Endothelial cell (in vitro differentiated cells): ENCODE data around the gene CCL17. TPM values are rescaled to one million over a fixed set of nuclear protein-coding genes. Genes with fewer than 3 reads are reported as not detected.
A peak's percentile ranks its signal among the peaks of the same experiment; 100 is the strongest.

Source experiments
- DNase-seq: peaks from one replicate; pipeline ENCODE4 v3.0.0; 2021; ENCODE audit warnings: low spot score
- H3K27ac Mint-ChIP-seq: one replicate; pipeline ENCODE4 v1.8.0; 2021; ENCODE audit warnings: mixed read lengths, inconsistent platforms; ENCODE audit not compliant: unreplicated experiment
- H3K27me3 Mint-ChIP-seq: one replicate; pipeline ENCODE4 v1.8.0; 2021; ENCODE audit warnings: mild to moderate bottlenecking, moderate library complexity, mixed read lengths, inconsistent platforms; ENCODE audit not compliant: unreplicated experiment
- H3K36me3 Mint-ChIP-seq: one replicate; pipeline ENCODE4 v1.8.0; 2021; ENCODE audit warnings: mild to moderate bottlenecking, low read depth, mixed read lengths, inconsistent platforms; ENCODE audit not compliant: unreplicated experiment
- H3K4me1 Mint-ChIP-seq: one replicate; pipeline ENCODE4 v1.8.0; 2021; ENCODE audit warnings: mild to moderate bottlenecking, mixed read lengths, inconsistent platforms; ENCODE audit not compliant: unreplicated experiment
- H3K4me3 Mint-ChIP-seq: one replicate; pipeline ENCODE4 v1.8.0; 2021; ENCODE audit warnings: mild to moderate bottlenecking, mixed read lengths, inconsistent platforms; ENCODE audit not compliant: unreplicated experiment
- H3K9me3 Mint-ChIP-seq: one replicate; pipeline ENCODE4 v1.8.0; 2021; ENCODE audit warnings: mixed read lengths, inconsistent platforms; ENCODE audit not compliant: unreplicated experiment
- CTCF ChIP-seq: fragments of 200-600 bp; sonication (generic); IDR thresholded peaks from one replicate; pipeline ENCODE4 v1.5.0; 2021; ENCODE audit warnings: antibody characterized with exemption; ENCODE audit not compliant: unreplicated experiment
- long read RNA-seq: library from polyadenylated mRNA; unstranded; transcript quantifications from one replicate; pipeline ENCODE4 v2.0.0, GENCODE V29; 2020; ENCODE audit not compliant: unreplicated experiment
- total RNA-seq: library from RNA; stranded (reverse); fragmentation: NEBNext Ultra II Directional; extraction: Animal tissue kit (Norgen Biotek cat#: 25700); gene quantifications from one replicate; pipeline ENCODE4 v1.2.1, GENCODE V29; 2021; ENCODE audit not compliant: unreplicated experiment

The CCL17 gene
- not detected for total RNA-seq
- long read RNA-seq, result 0 reads

DNA sequence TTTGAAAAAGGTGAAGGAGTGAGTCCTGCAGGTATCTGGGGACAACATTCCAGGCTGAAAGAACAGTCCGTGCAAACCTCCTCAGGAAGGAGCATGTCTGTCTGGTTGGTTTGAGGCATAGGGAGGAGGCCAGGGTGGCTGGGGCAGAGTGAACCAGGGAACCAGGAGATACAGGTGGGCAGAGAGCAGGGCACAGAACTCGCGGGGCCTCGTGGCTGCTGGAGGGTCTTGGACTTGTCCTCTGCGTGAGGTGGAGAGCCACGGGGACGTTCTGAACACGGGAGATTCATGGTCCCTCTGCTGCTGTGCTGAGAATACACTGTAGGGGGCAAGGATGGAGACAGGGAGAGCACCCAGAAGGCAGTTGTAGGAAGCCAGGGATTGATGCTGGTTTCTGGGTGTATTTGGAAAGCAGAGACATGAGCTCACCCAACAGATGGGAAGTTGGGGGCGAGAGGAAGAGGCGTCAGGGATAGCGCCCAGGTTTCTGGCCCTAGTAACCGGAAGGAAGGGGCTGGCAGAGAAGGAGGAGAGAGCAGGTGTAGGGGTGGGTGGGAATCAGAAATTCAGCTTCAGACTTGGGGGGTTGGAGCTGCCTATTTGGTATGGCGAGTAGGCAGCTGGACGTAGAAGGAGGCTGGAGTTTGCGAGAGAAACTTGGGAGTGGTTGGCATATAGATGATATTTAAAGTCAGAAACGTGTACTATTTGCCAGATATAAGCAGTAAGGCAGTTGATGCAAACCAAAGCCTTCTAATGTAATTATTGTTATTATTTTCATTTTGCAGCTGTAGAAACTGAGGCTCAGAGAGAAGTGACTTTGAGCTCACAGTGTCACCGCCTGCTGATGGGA, at the start of gene CCL17:
Gene CCL17, plus strand, starts transcription at position 803 of the 853 bp plus-strand sequence. CDS start 9,166 bp downstream, outside the sequence.
- H3K27ac Mint-ChIP-seq, result no peak within 1 kb of the TSS
- DNase-seq, result no peak
- no peaks in the 10 kb centered on the region for H3K36me3 Mint-ChIP-seq
- H3K9me3 Mint-ChIP-seq, result no peaks in the 10 kb centered on the region
- H3K4me1 Mint-ChIP-seq, result peaks cover 8% of the 10 kb centered on the region
- no peak within 1 kb of the TSS for H3K4me3 Mint-ChIP-seq
- TF ChIP-seq CTCF, result no peak
- peaks cover 8% of the 10 kb centered on the region for H3K27me3 Mint-ChIP-seq

DNA sequence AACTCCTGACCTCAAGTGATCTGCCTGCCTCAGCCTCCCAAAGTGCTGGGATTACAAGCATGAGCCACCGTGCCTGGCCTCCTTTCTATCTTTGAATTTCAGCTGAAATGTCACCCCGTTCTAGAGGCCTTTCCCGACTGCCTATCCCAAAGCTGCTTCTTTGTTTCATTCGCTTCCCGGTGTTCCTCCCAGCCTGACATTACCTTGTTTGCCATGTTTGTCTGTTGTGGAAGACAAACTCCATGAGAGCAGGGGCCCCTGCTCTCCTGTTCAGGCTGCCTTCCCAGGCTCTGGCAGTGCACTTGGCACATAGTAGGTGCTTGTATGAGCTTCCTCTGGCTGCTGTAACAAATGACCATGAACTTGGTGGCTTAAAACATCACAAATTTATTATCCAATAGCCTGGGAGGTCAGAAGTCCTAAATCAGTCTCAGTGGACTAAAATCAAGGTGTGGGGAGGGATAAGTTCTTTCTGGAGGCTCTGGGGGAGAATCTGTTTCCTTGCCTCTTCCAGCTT, 48.6 kb upstream of the CCL17 start:
- no peaks in the 10 kb centered on the region for H3K9me3 Mint-ChIP-seq
- H3K4me3 Mint-ChIP-seq, result no peak overlapping the region
- TF ChIP-seq CTCF, result no peak
- H3K4me1 Mint-ChIP-seq, result no peaks in the 10 kb centered on the region
- H3K27ac Mint-ChIP-seq, result no peak overlapping the region
- H3K27me3 Mint-ChIP-seq, result peaks cover 2% of the 10 kb centered on the region
- H3K36me3 Mint-ChIP-seq, result no peaks in the 10 kb centered on the region
- no peak for DNase-seq

DNA sequence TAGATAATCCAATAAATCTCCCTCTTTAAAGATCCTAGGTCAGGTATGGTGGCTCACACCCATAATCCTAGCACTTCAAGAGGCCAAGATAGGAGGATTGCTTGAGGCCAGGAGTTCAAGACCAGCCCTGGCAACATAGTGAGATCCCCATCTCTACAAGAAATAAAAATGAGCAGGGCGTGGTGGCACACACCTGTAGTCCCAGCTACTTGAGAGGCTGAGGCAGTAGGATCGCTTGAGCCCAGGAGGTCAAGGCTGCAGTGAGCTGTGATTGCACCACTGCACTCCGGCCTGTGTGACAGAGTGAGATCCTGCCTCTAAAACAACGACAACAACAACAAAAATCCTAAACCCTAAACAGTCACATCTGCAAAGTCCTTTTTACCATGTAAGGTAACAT, 48.0 kb upstream of the CCL17 start:
- peaks cover 2% of the 10 kb centered on the region for H3K27me3 Mint-ChIP-seq
- no peak for DNase-seq
- no peak overlapping the region for H3K27ac Mint-ChIP-seq
- no peak for TF ChIP-seq CTCF
- no peaks in the 10 kb centered on the region for H3K9me3 Mint-ChIP-seq
- H3K4me3 Mint-ChIP-seq, result no peak overlapping the region
- H3K4me1 Mint-ChIP-seq, result no peaks in the 10 kb centered on the region
- H3K36me3 Mint-ChIP-seq, result no peaks in the 10 kb centered on the region

DNA sequence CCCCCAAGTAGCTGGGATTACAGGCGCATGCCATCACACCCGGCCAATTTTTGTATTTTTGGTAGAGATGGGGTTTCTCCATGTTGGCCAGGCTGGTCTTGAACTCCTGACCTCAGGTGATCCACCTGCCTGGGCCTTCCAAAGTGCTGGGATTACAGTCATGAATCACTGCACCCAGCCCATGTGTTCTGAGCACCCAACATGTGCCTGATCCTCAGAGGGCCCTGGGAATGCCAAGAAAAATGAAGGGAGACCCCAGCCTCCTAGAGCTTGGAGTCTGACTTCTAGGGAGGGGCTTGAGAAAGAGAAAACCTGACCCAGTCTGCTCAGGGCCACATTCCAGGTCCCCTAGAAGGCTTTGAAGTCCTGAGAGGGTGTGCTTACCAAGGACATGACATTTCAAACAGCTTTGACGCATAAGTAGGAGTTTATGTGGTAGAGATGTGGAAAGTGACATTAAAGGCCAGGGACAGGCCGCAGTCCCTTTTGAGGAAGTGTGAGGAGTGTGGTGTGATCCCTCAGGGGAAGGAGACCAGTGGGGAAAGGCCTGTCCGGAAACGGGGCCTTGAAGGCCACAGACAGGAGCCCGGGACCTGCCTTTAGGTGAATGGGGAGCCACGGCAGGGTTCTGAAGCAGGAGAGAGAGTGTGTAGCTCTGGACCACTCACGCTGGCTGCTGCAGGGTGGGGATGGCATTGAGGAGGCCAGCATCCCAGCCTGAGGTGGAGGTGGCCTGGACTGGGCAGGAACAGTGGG, 47.1 kb upstream of the CCL17 start:
- no peak for TF ChIP-seq CTCF
- peak overlapping the region; percentile 50 for H3K27ac Mint-ChIP-seq
- peaks cover 3% of the 10 kb centered on the region for H3K27me3 Mint-ChIP-seq
- H3K36me3 Mint-ChIP-seq, result no peaks in the 10 kb centered on the region
- H3K9me3 Mint-ChIP-seq, result no peaks in the 10 kb centered on the region
- no peak overlapping the region for H3K4me3 Mint-ChIP-seq
- DNase-seq, result no peak
- H3K4me1 Mint-ChIP-seq, result no peaks in the 10 kb centered on the region
